ES-I3 (cell line): Measurements from ENCODE around the gene MTAP.

Experiments used
- H3K36me3 ChIP-seq: 2 replicates; pipeline ENCODE4 v1.6.1; 2013; ENCODE audit warnings: mild to moderate bottlenecking, low read length, control low read depth, moderate library complexity; ENCODE audit not compliant: insufficient read depth
- H3K4me1 ChIP-seq: 2 replicates; pipeline ENCODE4 v1.6.1; 2013; ENCODE audit warnings: mild to moderate bottlenecking, control low read depth, low read length; ENCODE audit not compliant: insufficient read depth
- H3K9ac ChIP-seq: 2 replicates; pipeline ENCODE4 v1.6.1; 2013; ENCODE audit warnings: low read depth, mild to moderate bottlenecking, low read length, moderate library complexity
- H3K9me3 ChIP-seq: 2 replicates; pipeline ENCODE4 v1.6.1; 2013; ENCODE audit warnings: mild to moderate bottlenecking, low read length, moderate library complexity; ENCODE audit not compliant: control insufficient read depth, insufficient read depth

Gene MTAP

GRCh38 chr9:21789541-21790037, 12.8 kb upstream of the MTAP start:
- Histone ChIP-seq H3K9me3 (no peaks in the 10 kb centered on the region), H3K9ac (no peak overlapping the region; the same call in 1 of the 2 replicates), H3K36me3 (no peaks in the 10 kb centered on the region), H3K4me1 (no peaks in the 10 kb centered on the region)

- H3K9ac ChIP-seq, result no peak overlapping the region
- no peaks in the 10 kb centered on the region for H3K9me3 ChIP-seq
- H3K4me1 ChIP-seq, result no peaks in the 10 kb centered on the region
- H3K36me3 ChIP-seq, result no peaks in the 10 kb centered on the region
Measured at GRCh38 chr9:21795483-21795882, 7.0 kb upstream of the MTAP start.

- H3K9me3 ChIP-seq, result no peaks in the 10 kb centered on the region
- H3K9ac ChIP-seq, result no peak overlapping the region
- H3K4me1 ChIP-seq, result no peaks in the 10 kb centered on the region
- no peaks in the 10 kb centered on the region for H3K36me3 ChIP-seq
Measured at GRCh38 chr9:21796768-21797167, 5.7 kb upstream of the MTAP start.

DNA sequence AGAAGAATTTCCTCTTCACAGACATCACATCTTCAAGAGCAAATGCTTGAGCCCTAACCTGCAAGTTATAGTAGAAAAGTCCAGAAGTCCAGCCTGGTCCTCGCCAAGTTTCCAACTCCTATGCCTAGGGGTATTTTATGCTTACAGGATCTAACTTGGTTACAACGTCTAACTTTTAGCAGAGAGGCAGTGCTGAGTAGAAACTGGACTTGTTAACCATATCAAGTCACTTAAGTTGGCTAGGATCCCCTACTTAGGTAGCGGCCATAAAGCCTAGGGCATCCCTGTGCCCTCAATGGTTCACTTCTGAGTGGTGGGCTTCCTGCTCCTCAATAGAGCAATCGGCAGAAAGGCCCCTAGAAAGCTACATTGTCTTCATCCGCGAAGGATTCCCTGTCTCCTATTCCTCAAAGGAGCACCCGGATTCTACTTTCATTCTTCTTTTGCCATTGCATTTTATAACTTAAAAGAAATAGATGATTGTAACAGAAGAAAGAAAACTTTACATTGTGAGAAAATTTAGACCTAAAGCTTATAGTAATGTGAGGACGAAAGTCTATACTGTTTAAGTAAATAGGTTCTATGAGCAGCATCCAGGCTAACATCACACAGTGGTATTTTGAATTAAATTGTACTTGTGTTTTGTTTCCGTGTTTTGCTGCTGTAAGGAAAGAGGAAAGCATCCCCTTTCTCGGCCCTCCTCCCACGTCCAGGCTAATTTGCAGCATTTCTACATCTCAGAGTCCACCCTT, 1.3 kb upstream of the MTAP start:
- peaks cover 13% of the 10 kb centered on the region for H3K4me1 ChIP-seq
- no peaks in the 10 kb centered on the region for H3K9me3 ChIP-seq
- H3K36me3 ChIP-seq, result no peaks in the 10 kb centered on the region
- peak overlapping the region; percentile 91 for H3K9ac ChIP-seq

DNA sequence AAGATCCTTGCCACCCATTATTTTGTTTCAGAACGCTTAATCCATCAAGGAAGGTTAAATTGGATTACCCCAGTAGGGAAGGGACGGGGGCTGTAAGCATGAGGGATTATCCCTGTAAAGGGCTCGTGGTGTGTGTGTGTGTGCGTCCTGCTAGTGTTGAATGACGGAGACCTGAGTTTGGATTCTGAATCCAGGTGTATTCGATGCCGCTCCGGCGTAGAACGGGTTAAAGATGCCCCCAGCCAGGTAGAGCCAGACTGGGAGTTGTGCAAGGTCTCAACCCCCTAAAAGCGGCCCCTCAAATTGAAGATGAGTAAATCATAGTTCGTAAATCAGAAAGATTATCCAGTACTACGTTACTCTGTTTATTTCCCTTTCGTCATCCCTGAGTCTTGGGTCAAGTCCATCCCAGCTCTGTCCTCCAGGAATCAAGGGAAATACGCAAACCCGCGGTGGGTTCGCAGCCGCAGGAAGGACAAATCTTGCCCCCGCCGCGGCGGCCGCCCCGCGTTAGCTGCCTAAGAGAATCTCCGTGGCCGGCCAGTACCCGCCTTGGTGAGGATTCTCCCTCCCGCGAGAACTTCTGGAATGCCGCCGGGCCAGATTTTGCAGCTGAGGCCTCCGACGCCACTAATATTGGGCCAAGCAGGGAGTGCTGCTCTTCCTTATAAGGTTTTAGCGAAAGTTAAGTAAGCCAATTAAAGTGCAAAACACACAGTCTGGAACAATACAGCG, 586 bp upstream of the MTAP start:
- no peaks in the 10 kb centered on the region for H3K36me3 ChIP-seq
- H3K9ac ChIP-seq, result peak overlapping the region; percentile 91

GRCh38 chr9:21803649-21804048, 1.2 kb downstream of the MTAP start:
- H3K4me1 ChIP-seq, result peaks cover 13% of the 10 kb centered on the region
- no peaks in the 10 kb centered on the region for H3K36me3 ChIP-seq

More for the DNA sequence above, 586 bp upstream of the MTAP start:
- peaks cover 13% of the 10 kb centered on the region for H3K4me1 ChIP-seq
- no peaks in the 10 kb centered on the region for H3K9me3 ChIP-seq

DNA sequence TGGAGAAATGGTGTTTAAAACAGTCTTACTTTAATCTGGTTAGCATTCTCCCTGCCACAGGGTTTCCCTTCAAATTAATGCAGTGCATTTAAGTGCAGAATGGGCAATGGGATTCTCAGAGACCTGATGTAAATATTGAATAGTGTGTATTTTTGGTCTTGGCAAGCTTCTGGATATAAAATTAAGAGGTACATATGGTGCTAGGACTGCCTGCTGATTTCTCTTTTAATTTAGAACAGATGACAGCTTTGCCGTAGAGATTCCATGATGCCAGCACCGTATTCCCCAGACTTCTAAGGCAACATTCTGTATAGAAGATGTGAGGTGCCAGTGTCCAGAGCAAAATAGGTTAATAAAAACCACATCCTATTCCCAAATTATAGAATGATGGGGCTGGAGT, 1.9 kb downstream of the MTAP start:
- peak overlapping the region; percentile 91 for H3K9ac ChIP-seq
- H3K36me3 ChIP-seq, result no peaks in the 10 kb centered on the region
- H3K9me3 ChIP-seq, result no peaks in the 10 kb centered on the region
- peaks cover 13% of the 10 kb centered on the region for H3K4me1 ChIP-seq

More at GRCh38 chr9:21803649-21804048, 1.2 kb downstream of the MTAP start:
- H3K9ac ChIP-seq, result peak overlapping the region; percentile 91
- H3K9me3 ChIP-seq, result no peaks in the 10 kb centered on the region

GRCh38 chr9:21804791-21805190, 2.4 kb downstream of the MTAP start:
- peaks cover 13% of the 10 kb centered on the region for H3K4me1 ChIP-seq
- H3K9me3 ChIP-seq, result no peaks in the 10 kb centered on the region
- H3K36me3 ChIP-seq, result no peaks in the 10 kb centered on the region
- H3K9ac ChIP-seq, result no peak overlapping the region

DNA sequence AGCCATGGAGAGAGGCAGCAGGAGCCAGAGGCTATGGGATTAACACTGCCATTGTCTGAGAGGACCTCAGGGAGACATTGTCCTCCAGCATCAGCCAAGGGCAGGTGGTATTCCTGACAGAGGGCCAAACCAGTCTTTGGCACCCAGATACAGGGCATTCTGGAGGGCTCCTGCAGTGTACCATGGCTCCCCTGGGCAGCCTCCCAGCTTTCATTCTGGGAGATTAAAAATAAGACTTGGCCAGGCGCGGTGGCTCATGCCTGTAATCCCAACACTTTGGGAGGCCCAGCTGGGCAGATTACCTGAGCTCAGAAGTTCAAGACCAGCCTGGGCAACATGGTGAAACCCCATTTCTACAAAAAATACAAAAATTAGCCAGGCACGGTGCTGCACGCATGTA, 4.2 kb downstream of the MTAP start:
- Histone ChIP-seq H3K9me3 (no peaks in the 10 kb centered on the region), H3K36me3 (peaks cover 3% of the 10 kb centered on the region; the same call in 1 of the 2 replicates), H3K9ac (no peak overlapping the region), H3K4me1 (peaks cover 13% of the 10 kb centered on the region)

GRCh38 chr9:21810388-21810787, 8.0 kb downstream of the MTAP start:
- peaks cover 3% of the 10 kb centered on the region; the same call in 1 of the 2 replicates for H3K36me3 ChIP-seq
- no peaks in the 10 kb centered on the region for H3K4me1 ChIP-seq
- no peaks in the 10 kb centered on the region for H3K9me3 ChIP-seq
- no peak overlapping the region for H3K9ac ChIP-seq

DNA sequence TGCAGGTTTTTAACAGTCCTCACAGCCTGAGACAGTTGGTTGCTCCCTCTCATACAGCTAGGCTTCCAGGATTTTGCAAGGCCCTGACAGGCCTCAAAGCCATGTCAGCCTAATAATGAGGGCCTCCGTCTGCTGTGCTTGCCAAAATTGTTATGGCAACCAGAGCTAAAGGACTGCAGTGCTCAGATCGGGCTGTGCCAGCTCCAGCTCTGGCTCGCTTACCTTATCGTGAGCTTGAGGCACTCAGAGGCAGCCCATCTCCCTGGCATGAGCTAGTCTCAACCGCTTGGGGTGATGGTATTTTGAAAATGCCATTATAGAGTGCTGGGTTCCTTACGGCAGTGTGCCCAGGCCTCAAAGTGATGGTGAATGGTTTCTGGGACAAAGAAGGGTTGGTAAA, 8.4 kb downstream of the MTAP start:
- H3K36me3 ChIP-seq, result peaks cover 7% of the 10 kb centered on the region
- H3K9ac ChIP-seq, result no peak overlapping the region
- H3K9me3 ChIP-seq, result no peaks in the 10 kb centered on the region
- no peaks in the 10 kb centered on the region for H3K4me1 ChIP-seq

- no peaks in the 10 kb centered on the region for H3K9me3 ChIP-seq
- H3K9ac ChIP-seq, result no peak overlapping the region
- H3K4me1 ChIP-seq, result no peaks in the 10 kb centered on the region
- H3K36me3 ChIP-seq, result peaks cover 12% of the 10 kb centered on the region
Measured at GRCh38 chr9:21811914-21812313, 9.5 kb downstream of the MTAP start.

GRCh38 chr9:21812415-21812814, 10.0 kb downstream of the MTAP start:
- no peaks in the 10 kb centered on the region for H3K9me3 ChIP-seq
- no peak overlapping the region for H3K9ac ChIP-seq
- no peaks in the 10 kb centered on the region for H3K4me1 ChIP-seq
- peaks cover 16% of the 10 kb centered on the region for H3K36me3 ChIP-seq

- H3K4me1 ChIP-seq, result no peaks in the 10 kb centered on the region
- H3K9ac ChIP-seq, result no peak overlapping the region
- H3K36me3 ChIP-seq, result peaks cover 21% of the 10 kb centered on the region
- no peaks in the 10 kb centered on the region for H3K9me3 ChIP-seq
Measured at GRCh38 chr9:21812946-21813568, 10.6 kb downstream of the MTAP start.
